Kidney tubule cell (primary cell): ENCODE measurements around the gene SERPINE2.

ENCODE experiments used
- DNase-seq: peaks from one replicate; pipeline ENCODE4 v3.0.0-alpha.2; 2018; ENCODE audit warnings: low spot score

The SERPINE2 gene

DNA sequence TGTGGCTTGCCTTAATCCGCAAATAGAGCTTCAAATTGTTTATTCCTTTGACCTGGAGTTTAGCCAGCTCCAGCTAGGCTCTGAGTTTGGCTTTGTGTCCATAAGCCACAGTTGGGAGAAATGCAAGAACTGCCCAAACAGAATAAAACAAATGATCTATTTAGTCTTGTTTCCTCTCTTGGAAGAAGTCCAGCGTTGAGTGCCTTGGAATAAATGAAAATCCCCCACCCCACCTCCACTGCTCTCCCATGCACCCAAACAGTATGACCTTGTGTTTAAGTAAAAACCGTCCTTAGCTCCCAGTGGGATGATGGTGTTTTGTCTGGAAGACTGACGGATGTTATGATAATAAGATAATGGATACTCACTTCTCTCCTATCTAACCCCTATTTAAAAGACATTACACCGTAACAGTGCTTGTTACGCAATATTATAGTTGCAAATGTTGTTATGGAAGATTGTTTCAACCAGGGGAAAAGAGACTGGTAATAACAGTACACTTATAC lies 3.2 kb upstream of the SERPINE2 start:
- DNase-seq = no peak

- no peak for DNase-seq
These were observed 2.5 kb upstream of the SERPINE2 start for GRCh38 chr2:224041554-224041953.

DNA sequence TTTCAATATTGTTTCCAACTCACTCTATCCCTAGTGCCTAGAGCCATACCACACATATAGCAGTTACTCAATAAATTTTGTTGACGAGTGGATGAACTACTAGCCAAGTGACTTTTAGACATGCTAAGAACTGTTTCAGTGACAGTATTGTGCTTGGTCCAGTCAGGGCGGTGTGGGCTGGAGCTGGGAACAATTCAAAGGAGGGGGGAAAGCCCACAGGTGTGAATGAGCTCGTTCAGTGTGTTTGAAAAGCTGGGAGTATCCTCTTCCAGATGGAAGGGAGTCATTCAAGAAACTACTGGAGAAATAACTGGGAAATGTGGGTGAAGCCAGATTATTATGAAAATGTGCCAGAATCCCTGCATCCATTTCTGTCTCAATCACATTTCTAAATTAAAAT lies 1.7 kb upstream of the SERPINE2 start:
- DNase-seq = no peak

DNA sequence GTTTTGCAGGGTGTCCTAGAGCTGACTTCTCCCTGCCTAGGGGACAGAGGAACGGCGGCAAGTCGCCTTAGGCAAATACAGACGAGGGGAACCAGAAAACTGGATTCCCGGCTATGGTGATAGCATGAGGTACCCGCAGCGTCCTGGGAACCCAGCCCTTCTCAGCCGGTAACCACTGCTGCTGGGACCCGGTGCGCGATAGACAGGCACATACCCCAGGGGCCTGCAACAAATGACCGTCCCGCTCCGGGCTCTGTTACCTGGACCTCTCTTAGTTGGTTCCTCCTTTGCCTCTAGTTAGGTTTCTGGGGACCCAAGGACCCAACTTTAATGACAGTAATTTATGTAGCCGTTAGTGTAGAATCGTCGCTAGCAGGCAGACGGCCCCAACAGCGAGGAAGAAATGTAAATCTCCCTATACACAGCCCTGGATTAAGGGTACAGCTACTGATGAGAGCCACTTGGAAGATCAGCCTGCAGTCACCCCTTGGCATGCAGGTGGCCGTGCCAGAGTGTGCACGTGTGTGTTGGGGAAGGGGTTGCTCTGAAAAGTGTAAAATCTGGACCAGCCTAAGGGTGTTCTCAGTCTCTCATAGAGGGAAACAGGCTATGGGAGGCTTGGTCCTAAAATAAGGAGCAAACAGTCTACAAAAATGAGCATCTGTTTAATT lies 819 bp upstream of the SERPINE2 start:
- DNase-seq = no peak

GRCh38 chr2:224038830-224039079 lies 331 bp downstream of the SERPINE2 start:
- DNase-seq = no peak

DNA sequence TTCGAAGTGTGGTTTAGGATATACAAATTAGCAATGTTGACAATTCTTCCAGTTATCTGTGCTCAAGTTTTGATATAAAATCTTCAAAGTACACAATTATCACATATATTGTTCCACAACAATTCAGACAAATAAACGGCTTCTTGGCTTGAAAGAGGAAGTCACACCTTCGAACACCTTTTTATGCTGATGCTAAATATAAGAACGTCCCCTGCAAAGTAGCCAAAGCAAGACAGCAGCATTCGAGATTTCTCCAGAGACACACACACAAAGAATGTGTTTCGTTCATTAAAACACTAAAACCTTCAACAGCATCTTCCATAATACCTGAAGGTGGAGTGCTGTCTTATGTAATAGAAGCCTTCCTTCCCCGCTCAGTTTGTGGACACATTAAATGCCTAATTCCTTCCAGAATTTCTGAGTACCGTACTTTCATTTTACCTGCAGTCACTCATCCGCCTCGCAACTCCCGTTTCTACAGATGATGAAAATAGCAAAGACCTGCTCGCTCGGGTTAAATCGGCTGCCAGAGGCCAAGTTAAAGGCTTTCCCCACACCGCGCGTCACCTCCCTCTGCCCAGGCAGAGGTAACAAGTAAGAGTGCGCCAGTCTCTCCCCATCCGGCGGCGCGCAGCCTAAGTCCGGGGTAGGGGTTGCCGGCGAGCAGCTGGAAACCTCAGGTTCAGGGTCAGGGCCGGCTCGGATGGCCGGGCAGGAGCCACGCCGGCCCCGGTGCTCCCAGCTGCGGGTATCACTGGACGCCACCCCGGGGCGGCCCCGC lies 847 bp downstream of the SERPINE2 start:
- DNase-seq = peak; percentile 69

GRCh38 chr2:224036731-224037361 lies 2.2 kb downstream of the SERPINE2 start:
- no peak for DNase-seq

GRCh38 chr2:224034017-224034416 lies 5.1 kb downstream of the SERPINE2 start:
- DNase-seq = no peak

GRCh38 chr2:224033601-224034000 lies 5.5 kb downstream of the SERPINE2 start:
- no peak for DNase-seq

- DNase-seq = no peak
These were observed 6.8 kb downstream of the SERPINE2 start for GRCh38 chr2:224032283-224032682.

GRCh38 chr2:224031358-224031970 lies 7.6 kb downstream of the SERPINE2 start:
- no peak for DNase-seq

DNA sequence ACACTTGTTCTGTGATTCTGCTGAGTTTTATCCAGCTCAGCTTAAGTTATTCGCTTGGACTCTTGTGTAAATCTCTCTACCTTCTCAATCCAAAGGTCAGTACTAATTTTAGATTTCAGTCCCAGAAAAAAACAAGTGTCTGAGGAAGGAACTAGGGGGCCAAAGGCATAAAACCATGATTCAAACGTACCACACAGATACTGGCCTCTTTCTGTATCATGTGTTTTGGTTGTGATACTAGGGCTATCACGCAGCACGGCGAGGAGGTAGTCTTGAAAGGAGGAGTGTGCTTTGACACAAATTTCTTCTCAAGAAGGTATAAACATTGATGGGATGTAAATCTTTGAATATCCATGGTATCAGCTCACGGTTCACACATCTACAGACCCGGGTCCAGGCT lies 8.3 kb downstream of the SERPINE2 start:
- DNase-seq = no peak

DNA sequence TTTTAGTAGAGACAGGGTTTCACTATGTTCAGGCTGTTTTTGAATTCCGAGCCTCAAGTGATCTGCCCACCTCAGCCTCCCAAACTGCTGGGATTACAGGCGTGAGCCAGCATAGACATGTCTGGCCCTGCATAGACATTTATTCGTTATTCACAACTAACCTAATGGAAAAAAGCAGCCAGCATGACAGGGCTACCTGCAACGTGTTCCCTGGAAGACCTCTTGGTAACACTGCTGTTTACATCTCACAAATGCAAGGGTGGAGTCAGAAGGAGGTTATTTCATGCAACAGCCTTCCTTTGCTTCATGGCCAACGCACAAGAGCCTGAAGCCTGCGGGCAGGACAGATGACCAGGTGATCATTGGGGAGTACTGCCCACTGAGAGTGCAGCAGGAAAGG lies 9.2 kb downstream of the SERPINE2 start:
- no peak for DNase-seq

- DNase-seq = no peak
These were observed 11.2 kb downstream of the SERPINE2 start for GRCh38 chr2:224027931-224028330.

DNA sequence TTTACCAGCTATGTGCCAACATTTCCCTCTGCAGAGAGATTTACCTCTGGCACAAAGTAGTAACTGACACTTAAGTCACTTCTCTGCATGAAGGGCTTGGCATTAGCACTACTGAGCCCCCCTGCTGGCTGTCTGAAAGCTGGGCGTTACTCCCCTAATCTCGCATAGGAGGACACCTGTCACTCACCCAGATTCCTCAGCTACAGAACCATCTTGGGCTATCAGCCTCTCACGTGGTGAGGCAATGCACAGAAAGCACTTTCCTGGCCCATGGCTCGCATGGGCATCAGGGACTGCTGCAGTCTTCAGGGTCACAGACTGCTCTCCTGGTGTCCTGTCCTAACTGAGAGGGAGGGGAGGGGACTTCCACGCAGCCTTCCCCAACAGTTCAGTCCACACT lies 12.0 kb downstream of the SERPINE2 start:
- DNase-seq = no peak

GRCh38 chr2:224025874-224026273 lies 13.2 kb downstream of the SERPINE2 start:
- no peak for DNase-seq

GRCh38 chr2:224024270-224024669 lies 14.8 kb downstream of the SERPINE2 start:
- DNase-seq = no peak

GRCh38 chr2:224023188-224023587 lies 15.9 kb downstream of the SERPINE2 start:
- peak; percentile 95 for DNase-seq

DNA sequence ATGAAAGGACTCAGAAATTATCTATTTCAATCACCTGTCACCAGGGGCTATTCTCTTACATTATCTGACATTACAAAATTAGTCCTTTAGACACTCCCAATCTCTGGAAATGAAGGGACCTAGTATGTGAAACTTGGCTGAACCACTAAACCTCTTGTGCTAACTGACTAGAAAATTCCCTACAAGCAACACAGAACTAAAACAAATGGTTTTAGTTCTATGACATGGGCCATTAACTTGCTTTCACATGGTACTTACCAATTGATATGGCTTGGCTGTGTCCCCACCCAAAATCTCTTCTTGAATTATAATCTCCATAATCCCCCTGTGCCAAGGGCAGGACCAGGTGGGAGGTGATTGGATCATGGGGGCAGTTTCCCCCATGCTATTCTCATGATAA lies 16.6 kb downstream of the SERPINE2 start:
- peak; percentile 58 for DNase-seq

GRCh38 chr2:224020523-224020922 lies 18.6 kb downstream of the SERPINE2 start:
- no peak for DNase-seq

- peak; percentile 91 for DNase-seq
These were observed 21.1 kb downstream of the SERPINE2 start for GRCh38 chr2:224017957-224018356.

- no peak for DNase-seq
These were observed 22.1 kb downstream of the SERPINE2 start for GRCh38 chr2:224016963-224017362.

DNA sequence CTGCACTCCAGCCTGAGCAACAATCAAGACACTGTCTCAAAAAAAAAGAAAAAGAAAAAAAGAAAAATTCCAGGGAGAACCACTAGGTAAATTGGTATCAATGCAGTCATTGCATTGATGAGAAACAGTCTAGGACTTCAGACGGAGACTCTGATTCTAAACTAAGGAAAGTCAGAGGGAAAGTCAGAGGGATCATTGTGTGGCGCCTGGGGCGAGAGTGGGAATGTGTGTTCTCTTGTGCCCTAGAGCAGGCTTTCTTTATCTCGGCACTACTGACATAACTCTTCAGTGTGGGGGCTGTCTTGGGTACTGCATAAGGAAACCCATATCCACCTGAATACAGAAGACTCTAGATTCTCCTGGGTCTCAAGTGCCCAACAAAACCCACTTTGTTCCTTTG lies 24.8 kb downstream of the SERPINE2 start:
- no peak for DNase-seq
